Pons (tissue), 1 donor: ENCODE results near the gene SKOR2.

Source experiments
- DNase-seq: peaks from one replicate; pipeline ENCODE4 v3.0.0-alpha.2; 2016; ENCODE audit warnings: low spot score

SKOR2 gene

GRCh38 chr18:47260120-47260923, 8.9 kb upstream of the SKOR2 start:
- DNase-seq, result no peak

DNA sequence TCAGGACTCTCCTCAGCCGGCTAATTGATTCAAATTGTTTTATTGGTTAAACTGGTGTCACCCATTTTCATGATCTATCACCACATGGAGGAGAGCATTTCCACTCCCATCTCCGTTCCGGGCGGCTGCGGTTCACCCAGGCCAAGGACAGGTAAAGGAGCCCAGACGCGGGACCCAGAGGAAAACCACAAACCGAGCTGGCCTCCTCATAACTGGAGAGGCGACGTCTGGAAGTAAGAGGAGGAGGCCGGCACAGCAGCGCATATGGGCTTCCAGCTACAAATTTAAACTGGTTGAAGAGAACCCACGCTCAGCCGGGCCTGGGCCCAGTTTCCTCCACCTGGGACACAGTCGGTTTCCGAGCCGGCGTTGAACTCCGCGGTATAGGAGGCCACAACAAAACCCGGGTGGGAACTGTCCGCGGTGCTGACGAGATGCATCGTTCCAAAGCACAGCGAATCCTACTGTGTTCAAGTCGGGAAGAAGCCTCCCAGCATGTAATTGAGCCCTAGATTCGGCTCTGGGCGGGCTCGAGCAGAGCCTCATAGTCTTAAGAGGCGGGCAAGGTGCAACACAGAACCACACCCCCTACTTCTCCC, 3.0 kb upstream of the SKOR2 start:
- peak; percentile 5 for DNase-seq

DNA sequence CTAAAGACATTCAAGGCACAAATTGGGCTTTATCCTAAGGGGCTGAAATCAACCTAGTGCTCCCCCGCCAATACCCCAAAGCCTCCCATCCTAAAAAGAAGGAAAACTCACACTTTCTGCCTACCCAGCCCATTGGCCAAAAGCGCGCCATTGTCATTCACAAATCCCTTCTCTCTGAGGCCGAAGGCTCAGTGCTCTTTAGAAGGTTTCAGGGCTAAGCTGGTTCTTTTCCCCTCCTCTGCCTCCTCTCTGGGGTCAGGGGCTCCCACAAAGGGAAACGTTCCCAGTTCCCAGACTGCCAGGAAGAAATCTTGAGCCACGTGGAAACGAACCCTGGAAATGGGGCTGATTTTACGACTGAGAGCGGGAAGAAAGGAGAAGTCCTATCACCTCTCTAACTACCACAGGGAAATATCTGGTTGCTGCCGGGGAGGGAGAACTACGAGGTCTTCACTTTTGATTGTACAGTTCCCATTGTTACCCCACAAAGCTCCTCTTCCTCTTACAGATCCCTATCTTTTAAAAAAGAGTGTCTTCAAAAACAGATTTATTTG, 1.7 kb upstream of the SKOR2 start:
- no peak for DNase-seq

- DNase-seq, result no peak
Measured at GRCh38 chr18:47250391-47251046, 941 bp downstream of the SKOR2 start.

DNA sequence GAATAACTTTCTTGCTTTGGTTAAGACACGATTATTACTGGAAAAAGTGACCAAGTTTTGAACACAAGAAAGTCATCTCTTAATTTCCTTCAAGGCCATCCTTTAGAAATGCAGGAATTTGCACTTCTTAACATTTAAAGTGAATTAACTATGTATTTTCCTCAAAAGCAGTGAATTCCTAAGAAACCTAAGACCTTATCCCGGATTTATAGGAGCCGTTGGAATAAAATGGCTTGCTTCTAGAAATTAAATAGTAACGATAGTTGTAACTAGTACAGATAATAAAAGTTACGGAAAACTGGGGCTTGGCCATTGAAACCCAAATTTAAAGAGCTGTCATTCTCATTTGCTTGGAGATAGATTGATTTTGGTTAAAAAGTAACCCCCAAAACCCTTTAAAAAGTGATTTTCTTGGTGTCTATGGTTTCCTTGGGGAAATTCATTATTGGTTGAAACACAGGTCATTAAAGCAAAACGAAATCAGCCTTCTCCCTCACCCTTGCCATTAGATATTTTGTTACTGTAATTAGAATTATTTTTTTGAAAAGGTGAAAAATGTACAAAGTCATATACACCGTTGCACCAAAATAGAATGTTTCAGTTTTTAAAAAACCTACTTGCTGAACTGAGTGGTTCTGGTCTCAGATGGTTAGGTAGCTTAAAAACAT, 2.0 kb downstream of the SKOR2 start:
- DNase-seq, result no peak

GRCh38 chr18:47248604-47249313, 2.7 kb downstream of the SKOR2 start:
- DNase-seq, result no peak

DNA sequence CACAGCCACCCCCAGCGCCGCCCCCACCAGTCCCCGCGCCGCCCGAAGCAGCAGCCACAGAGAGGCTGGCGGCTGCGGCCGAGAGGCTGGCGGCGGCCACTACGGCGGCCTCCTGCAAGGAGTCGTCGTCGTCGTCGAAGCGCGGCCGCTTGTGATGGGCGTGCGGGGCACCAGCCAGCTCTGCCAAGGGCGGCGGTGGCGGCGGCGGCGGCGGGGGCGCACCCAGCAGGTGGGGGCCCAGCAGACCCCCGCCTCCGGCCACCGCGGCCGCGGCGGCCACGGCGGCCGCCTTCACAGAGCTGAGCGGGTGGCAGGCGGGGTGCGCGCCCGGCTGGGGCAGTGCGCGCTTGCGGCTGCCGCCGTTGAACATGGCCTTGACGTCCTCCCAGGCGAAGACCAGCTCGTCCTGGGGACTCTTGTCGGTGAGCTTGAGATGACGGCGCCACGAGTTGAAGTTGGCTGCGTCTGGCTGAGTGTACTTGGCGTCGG, 3.3 kb downstream of the SKOR2 start:
- no peak for DNase-seq

GRCh38 chr18:47247416-47248114, 3.9 kb downstream of the SKOR2 start:
- no peak for DNase-seq

DNA sequence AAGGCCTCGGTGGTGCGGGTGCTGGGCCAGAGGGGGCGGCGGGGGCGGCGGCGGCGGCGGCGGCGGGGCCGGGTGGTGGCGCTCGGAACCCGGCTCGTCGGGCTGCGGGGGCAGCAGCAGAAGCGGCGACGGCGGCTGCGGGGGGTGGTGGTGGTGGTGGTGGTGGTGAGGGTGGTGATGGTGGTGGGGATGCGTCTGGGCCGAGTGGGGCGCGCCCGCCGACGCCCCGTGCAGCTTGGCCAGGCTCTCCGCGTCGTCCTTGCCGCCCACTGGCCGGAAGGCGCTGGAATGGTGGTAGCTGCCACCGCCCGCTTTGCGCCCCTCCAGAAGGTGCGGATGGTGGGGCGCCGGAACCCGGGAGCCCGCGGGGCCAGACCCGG, 4.4 kb downstream of the SKOR2 start:
- no peak for DNase-seq

- no peak for DNase-seq
Measured at GRCh38 chr18:47246027-47246971, 5.2 kb downstream of the SKOR2 start.

- no peak for DNase-seq
Measured at GRCh38 chr18:47244086-47244485, 7.4 kb downstream of the SKOR2 start.

DNA sequence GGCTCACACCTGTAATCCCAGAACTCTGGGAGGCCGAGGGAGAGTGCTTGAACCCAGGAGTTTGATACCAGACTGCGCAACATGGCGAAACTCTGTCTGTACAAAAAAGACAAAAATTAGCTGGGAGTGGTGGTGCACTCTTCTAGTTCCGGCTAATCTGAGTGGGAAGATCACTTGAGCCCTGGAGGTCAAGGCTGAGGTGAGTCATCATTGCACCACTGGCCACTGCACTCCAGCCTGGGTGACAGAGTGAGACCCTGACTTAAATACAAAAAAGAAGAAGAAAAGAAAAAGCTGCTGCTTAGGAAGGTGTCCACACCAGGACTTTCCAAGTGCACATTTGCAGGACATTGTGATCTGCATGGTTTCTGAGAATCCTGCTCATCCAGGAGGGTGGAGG, 16.4 kb downstream of the SKOR2 start:
- no peak for DNase-seq

DNA sequence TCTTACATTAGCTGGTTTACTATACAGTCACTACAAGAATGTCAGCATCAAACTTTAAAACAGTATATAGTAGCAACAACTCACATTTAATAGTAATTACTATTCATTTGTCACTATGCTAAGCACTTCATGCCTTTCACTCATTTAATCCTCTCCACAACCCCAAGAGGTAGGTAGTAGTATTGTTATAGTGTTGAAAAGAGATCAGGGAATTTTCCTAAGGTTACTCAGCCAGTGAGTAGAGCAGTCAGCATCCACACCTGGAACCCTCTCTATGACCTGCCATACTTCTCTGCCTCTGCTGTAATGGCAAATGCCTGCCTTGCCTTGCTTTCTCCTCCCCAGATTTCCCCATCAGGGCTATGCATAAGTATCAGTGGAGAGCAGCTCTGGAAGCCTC, 24.8 kb downstream of the SKOR2 start:
- DNase-seq, result no peak

DNA sequence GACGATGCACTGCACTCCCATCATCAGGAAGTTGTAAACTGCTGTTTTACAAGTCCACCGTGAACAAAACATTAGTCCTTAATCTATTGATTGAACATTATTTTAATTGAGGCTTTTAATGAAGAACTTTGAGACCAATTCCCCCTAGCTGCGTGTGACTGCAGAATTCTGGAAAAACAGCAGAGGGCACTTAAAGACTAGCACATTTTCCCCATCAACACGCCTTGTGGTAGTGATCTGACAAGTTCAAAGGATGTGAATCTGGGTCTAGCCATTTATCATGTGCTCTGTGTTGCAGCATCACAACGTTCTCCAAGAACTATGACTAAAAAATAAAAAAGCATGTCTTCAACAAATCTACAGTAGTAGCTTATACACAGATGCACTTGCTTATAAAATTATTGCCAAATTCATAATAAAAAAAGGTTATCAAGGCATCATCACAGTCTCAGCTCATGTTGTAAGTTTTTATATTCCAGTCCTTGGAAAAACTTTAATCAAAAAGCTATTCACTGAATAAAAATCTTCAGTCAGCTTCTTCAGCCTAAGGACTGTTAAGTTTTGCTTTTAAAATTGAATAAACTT, 35.8 kb downstream of the SKOR2 start:
- peak; percentile 83 for DNase-seq

DNA sequence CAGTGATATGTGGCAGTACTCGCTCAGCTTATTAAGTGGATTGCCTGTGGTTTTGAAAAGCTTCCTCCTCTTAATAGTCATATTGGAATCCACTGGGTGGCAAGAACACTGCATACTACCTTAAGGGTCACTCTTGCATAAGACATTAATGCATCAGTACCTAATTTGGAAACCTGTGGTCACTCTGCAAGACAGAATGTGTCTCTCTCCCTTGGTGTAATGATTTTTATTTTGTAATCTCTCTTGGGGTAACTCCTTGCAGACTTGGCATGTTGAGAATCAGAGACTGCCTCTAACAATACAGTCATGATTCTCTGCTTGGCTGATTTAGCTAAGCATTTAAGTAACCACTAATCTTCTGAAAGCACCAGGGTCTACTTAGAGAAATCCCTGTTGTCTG, 42.3 kb downstream of the SKOR2 start:
- DNase-seq, result no peak

- no peak for DNase-seq
Measured at GRCh38 chr18:47206945-47207637, 44.4 kb downstream of the SKOR2 start.

DNA sequence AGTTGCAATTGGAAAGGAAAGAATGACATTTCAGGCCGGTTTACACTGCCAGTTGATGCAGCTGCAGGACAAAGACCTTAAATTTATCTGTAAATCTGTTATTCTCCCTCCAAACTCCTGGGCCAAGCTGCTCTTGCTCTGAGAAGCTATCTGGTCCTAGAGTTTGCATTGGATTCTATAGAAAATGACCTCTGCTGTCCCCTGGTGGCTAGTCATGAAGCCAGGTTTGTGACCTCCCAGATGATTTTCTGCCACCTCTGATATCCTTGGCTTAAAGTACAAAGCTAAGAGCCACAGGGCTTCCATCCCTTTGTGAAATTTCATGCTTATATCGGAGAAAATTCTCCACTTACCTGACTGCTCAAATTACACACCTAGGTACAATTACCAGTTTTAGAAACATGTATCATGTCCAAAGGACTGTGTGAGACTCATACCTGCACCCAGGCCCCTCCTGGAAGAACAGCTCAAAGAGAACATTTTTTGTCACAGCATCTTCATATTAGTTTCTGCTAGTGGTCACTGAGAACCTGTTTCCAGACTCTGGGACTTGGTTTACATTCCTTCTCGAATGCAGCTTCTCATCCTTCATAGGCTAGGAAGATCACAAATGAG, 46.4 kb downstream of the SKOR2 start:
- peak; percentile 72 for DNase-seq
